SK-N-SH (cell line): ENCODE data around the gene FZD7. TPM values are rescaled to one million over a fixed set of nuclear protein-coding genes. Genes with fewer than 3 reads are reported as not detected.

Source experiments
- CTCF ChIA-PET: fragments of 300-600, 350-600 bp; formaldehyde crosslinking; extraction: SDS; loops from one replicate; lab custom pipeline; 2021; lab: Yijun Ruan, JAX
- POLR2A ChIA-PET: fragments of 350-600 bp; sonication (Branson Sonifier 250); formaldehyde crosslinking; extraction: SDS; loops from one replicate; lab custom pipeline; 2020; ENCODE audit warnings: antibody characterized with exemption, inconsistent platforms; lab: Yijun Ruan, JAX
- DNase-seq: peaks from one replicate; pipeline ENCODE4 v3.0.0; 2012
- H2AFZ ChIP-seq: fragments of 200-600 bp; sonication (generic); 2 replicates; pipeline ENCODE4 v1.8.1; 2016; ENCODE audit warnings: antibody characterized with exemption, mild to moderate bottlenecking, low read depth
- H3F3A ChIP-seq: fragments of 200-600 bp; sonication (generic); replicated peaks from 2 replicates; pipeline ENCODE3; 2016; ENCODE audit warnings: antibody characterized with exemption, mild to moderate bottlenecking; ENCODE audit not compliant: insufficient read depth
- H3K27ac ChIP-seq, 2 experiments: fragments of 200-500 bp in 1 of 2; fragments of 200-600 bp in 1 of 2; sonication (Bioruptor generic) in 1 of 2; sonication (generic), shearing (Covaris generic) in 1 of 2; 2 replicates each; pipeline versions ENCODE4 v1.5.1 to v1.6.1; 2014 to 2016; ENCODE audit warnings: low read depth in 2 of 2, inconsistent platforms in 1 of 2, low read length in 1 of 2, mild to moderate bottlenecking in 1 of 2, mixed read lengths in 1 of 2
- H3K27me3 ChIP-seq: fragments of 200-600 bp; sonication (generic), shearing (Covaris generic); 2 replicates; pipeline ENCODE4 v1.6.1; 2016; ENCODE audit warnings: mixed run types; ENCODE audit not compliant: insufficient read depth
- H3K36me3 ChIP-seq, 2 experiments: fragments of 200-500 bp in 1 of 2; fragments of 200-600 bp in 1 of 2; sonication (Bioruptor generic) in 1 of 2; sonication (generic) in 1 of 2; replicated peaks in 1 of 2; 2 replicates each; pipeline versions ENCODE3 to v1.5.1; 2014 to 2016; ENCODE audit warnings: low read length in 1 of 2, mild to moderate bottlenecking in 1 of 2; ENCODE audit not compliant: insufficient read depth in 2 of 2, control insufficient read depth in 1 of 2
- H3K4me1 ChIP-seq, 2 experiments: fragments of 200-500 bp in 1 of 2; fragments of 200-600 bp in 1 of 2; sonication (Bioruptor generic) in 1 of 2; sonication (generic), shearing (Covaris generic) in 1 of 2; 2 replicates each; pipeline versions ENCODE4 v1.5.1 to v1.6.1; 2014 to 2016; ENCODE audit warnings: low read depth in 1 of 2, low read length in 1 of 2, mixed run types in 1 of 2; ENCODE audit not compliant: insufficient read depth in 2 of 2, control insufficient read depth in 1 of 2
- H3K4me2 ChIP-seq: fragments of 200-600 bp; sonication (generic), shearing (Covaris generic); 2 replicates; pipeline ENCODE4 v1.6.1; 2017; ENCODE audit warnings: mixed run types
- H3K4me3 ChIP-seq, 2 experiments: fragments of 200-500 bp in 1 of 2; fragments of 200-600 bp in 1 of 2; sonication (Bioruptor generic) in 1 of 2; sonication (generic), shearing (Covaris generic) in 1 of 2; 2 replicates each; pipeline versions ENCODE4 v1.5.1 to v1.8.1; 2014 to 2016; ENCODE audit warnings: low read depth in 2 of 2, inconsistent platforms in 1 of 2, low read length in 1 of 2, mild to moderate bottlenecking in 1 of 2, mixed read lengths in 1 of 2, moderate library complexity in 1 of 2
- H3K79me2 ChIP-seq: fragments of 200-600 bp; sonication (generic); 2 replicates; pipeline ENCODE4 v1.8.1; 2017; ENCODE audit warnings: mild to moderate bottlenecking; ENCODE audit not compliant: insufficient read depth
- H3K9ac ChIP-seq: fragments of 200-600 bp; sonication (generic); 2 replicates; pipeline ENCODE4 v1.6.1; 2017; ENCODE audit warnings: mixed run types
- H3K9me2 ChIP-seq: fragments of 200-600 bp; sonication (generic); 2 replicates; pipeline ENCODE4 v1.6.1; 2017; ENCODE audit warnings: mixed run types
- H3K9me3 ChIP-seq: fragments of 200-600 bp; sonication (generic); 2 replicates; pipeline ENCODE4 v1.6.1; 2017; ENCODE audit warnings: mixed run types, mild to moderate bottlenecking, moderate library complexity
- H4K20me1 ChIP-seq: fragments of 200-600 bp; sonication (generic); 2 replicates; pipeline ENCODE4 v1.6.1; 2017; ENCODE audit warnings: mild to moderate bottlenecking, mixed run types; ENCODE audit not compliant: insufficient read depth
- CHD2 ChIP-seq: fragments of 150-350 bp; IDR thresholded peaks from 2 replicates; pipeline ENCODE4 v1.6.1; 2018; ENCODE audit warnings: low read length; ENCODE audit not compliant: partially characterized antibody
- EP300 ChIP-seq, 2 experiments: IDR thresholded peaks; 2 replicates each; pipeline versions ENCODE4 v1.4.0 to v1.6.1; 2012; ENCODE audit warnings: borderline replicate concordance in 1 of 2, low read depth in 1 of 2, low read length in 1 of 2
- EZH2phosphoT487 ChIP-seq: fragments of 200-600 bp; sonication (generic); IDR thresholded peaks from 2 replicates; pipeline ENCODE4 v1.6.1; 2017; ENCODE audit warnings: low read depth, mixed run types, mild to moderate bottlenecking, antibody characterized with exemption, moderate library complexity, borderline replicate concordance
- FOSL2 ChIP-seq: IDR thresholded peaks from 2 replicates; pipeline ENCODE4 v1.4.0; 2012; ENCODE audit warnings: low read depth, mild to moderate bottlenecking, moderate library complexity, borderline replicate concordance
- FOXJ3 ChIP-seq: sonication (generic); formaldehyde crosslinking; IDR thresholded peaks from 2 replicates; pipeline ENCODE4 v1.5.1; 2020; ENCODE audit warnings: mild to moderate bottlenecking, missing genetic modification reagents
- FOXM1 ChIP-seq: IDR thresholded peaks from 2 replicates; pipeline ENCODE4 v1.4.0; 2012; ENCODE audit warnings: low read depth, mild to moderate bottlenecking
- GABPA ChIP-seq: IDR thresholded peaks from 2 replicates; pipeline ENCODE4 v1.4.0; 2012; ENCODE audit warnings: low read depth, mild to moderate bottlenecking
- GATA2 ChIP-seq: sonication (generic); formaldehyde crosslinking; IDR thresholded peaks from 2 replicates; pipeline ENCODE4 v1.5.0; 2020; ENCODE audit warnings: mild to moderate bottlenecking, missing genetic modification reagents
- IRF3 ChIP-seq: fragments of 150-350 bp; IDR thresholded peaks from 2 replicates; pipeline ENCODE4 v1.6.1; 2016; ENCODE audit warnings: mild to moderate bottlenecking, low read depth, low read length
- JUND ChIP-seq: IDR thresholded peaks from 2 replicates; pipeline ENCODE4 v1.4.0; 2012
- MAX ChIP-seq: IDR thresholded peaks from 2 replicates; pipeline ENCODE4 v1.4.0; 2012; ENCODE audit warnings: low read depth
- MEF2A ChIP-seq: IDR thresholded peaks from 2 replicates; pipeline ENCODE4 v1.4.0; 2012; ENCODE audit warnings: low read depth, borderline replicate concordance
- NFIC ChIP-seq: IDR thresholded peaks from 2 replicates; pipeline ENCODE4 v1.4.0; 2012; ENCODE audit warnings: borderline replicate concordance
- NRF1 ChIP-seq: IDR thresholded peaks from 2 replicates; pipeline ENCODE4 v1.6.1; 2012; ENCODE audit warnings: low read depth, mild to moderate bottlenecking, low read length
- PBX3 ChIP-seq: IDR thresholded peaks from 2 replicates; pipeline ENCODE4; 2012
- POLR2AphosphoS5 ChIP-seq: IDR thresholded peaks from 2 replicates; pipeline ENCODE4 v1.6.1; 2012; ENCODE audit warnings: low read depth, low read length
- RAD21 ChIP-seq: IDR thresholded peaks from 2 replicates; pipeline ENCODE4 v1.6.1; 2012; ENCODE audit warnings: mild to moderate bottlenecking, low read length
- RFX5 ChIP-seq: IDR thresholded peaks from 2 replicates; pipeline ENCODE4 v1.6.1; 2012; ENCODE audit warnings: mild to moderate bottlenecking, improper control_type of control experiment, low read length
- SIN3A ChIP-seq: IDR thresholded peaks from 2 replicates; pipeline ENCODE4 v1.6.1; 2012; ENCODE audit warnings: low read depth, mild to moderate bottlenecking, low read length, moderate library complexity, borderline replicate concordance
- SMC3 ChIP-seq: IDR thresholded peaks from 2 replicates; pipeline ENCODE4 v1.6.1; 2012; ENCODE audit warnings: low read depth, low read length, improper control_type of control experiment
- TAF1 ChIP-seq: IDR thresholded peaks from 2 replicates; pipeline ENCODE4 v1.6.1; 2012; ENCODE audit warnings: low read depth, mild to moderate bottlenecking, low read length, moderate library complexity, borderline replicate concordance
- TCF12 ChIP-seq: IDR thresholded peaks from 2 replicates; pipeline ENCODE4 v1.4.0; 2012
- TEAD4 ChIP-seq: IDR thresholded peaks from 2 replicates; pipeline ENCODE4 v1.4.0; 2012; ENCODE audit warnings: mild to moderate bottlenecking, borderline replicate concordance; ENCODE audit not compliant: insufficient read depth
- YY1 ChIP-seq: IDR thresholded peaks from 2 replicates; pipeline ENCODE4 v1.4.0; 2012; ENCODE audit warnings: low read depth, mild to moderate bottlenecking
- ZBTB33 ChIP-seq: IDR thresholded peaks from 2 replicates; pipeline ENCODE4 v1.4.0; 2012; ENCODE audit warnings: low read depth, borderline replicate concordance
- WGBS: methylation state at CpG from one replicate; pipeline ENCODE4 v1.1.6; 2017; ENCODE audit warnings: low lambda C conversion rate; 5-methylcytosine and 5-hydroxymethylcytosine counted together
- polyA plus RNA-seq, 3 experiments: library from polyadenylated mRNA; depleted of rRNA; stranded (reverse); fragments of >200 nt; gene quantifications; 2 replicates each; pipeline ENCODE4 v1.2.3, GENCODE V29; 2012

The FZD7 gene
- polyA plus RNA-seq, 1 of the 3 experiments (the other 2 are of a cell fraction): 19.7 TPM

GRCh38 chr2:202064171-202064880 lies 30.7 kb downstream of the FZD7 start:
- POLR2A ChIA-PET: interaction anchor here (0.8 kb wide), 1 partner anchor 9 kb away, joined by 3 read pairs; the partner anchor contains the start of gene KIAA2012

GRCh38 chr2:202064881-202065230 lies 31.2 kb downstream of the FZD7 start:
- Histone ChIP-seq H3K9ac (peak overlapping the region; percentile 69; the same call in 1 of the 2 replicates), H3K4me1 (peaks cover 16 to 18% of the 10 kb centered on the region in 2 experiments; a peak in 2 of 4 replicates), H3K36me3 (no peaks in the 10 kb centered on the region), H3K27ac (peak overlapping the region; percentile 83 to 96), H3F3A (peaks cover 29% of the 10 kb centered on the region), H3K9me2 (no peaks in the 10 kb centered on the region), H4K20me1 (no peaks in the 10 kb centered on the region), H2AFZ (peak overlapping the region; percentile 85; the same call in 1 of the 2 replicates), H3K79me2 (no peaks in the 10 kb centered on the region), H3K4me3 (no peak overlapping the region), H3K27me3 (no peaks in the 10 kb centered on the region), H3K9me3 (no peaks in the 10 kb centered on the region), H3K4me2 (peak overlapping the region; percentile 64)
- ChIA-PET POLR2A (interaction anchor here (0.8 kb wide), 1 partner anchor 8 kb away, joined by 3 read pairs; the partner anchor contains the start of gene KIAA2012), CTCF (interaction anchor here (0.9 to 3.8 kb wide), 4 partner anchors 14 to 204 kb away, joined by 3 to 21 read pairs (median 3); no protein-coding TSS in a partner anchor)
- no peak for DNase-seq
- 100% methylated on average over 2 of the region's 3 CpGs for WGBS
- TF ChIP-seq POLR2AphosphoS5: no peak
- TF ChIP-seq ZBTB33: no peak
- TF ChIP-seq MAX: no peak
- no peak for TF ChIP-seq IRF3
- no peak for TF ChIP-seq FOXM1
- TF ChIP-seq RAD21: no peak
- TF ChIP-seq GATA2: no peak

More at GRCh38 chr2:202064171-202064880, 30.7 kb downstream of the FZD7 start:
- H3K27ac ChIP-seq: peak overlapping the region; percentile 83 to 96
- no peaks in the 10 kb centered on the region for H4K20me1 ChIP-seq
- CTCF ChIA-PET: interaction anchor here (0.6 to 3.8 kb wide), 9 partner anchors 8 to 1210 kb away, joined by 3 to 21 read pairs (median 3); partner anchors contain the start of gene KIAA2012
- H3K4me1 ChIP-seq: peaks cover 16 to 18% of the 10 kb centered on the region in 2 experiments; a peak in 2 of 4 replicates
- no peaks in the 10 kb centered on the region for H3K79me2 ChIP-seq
- peak overlapping the region; percentile 69 for H3K9ac ChIP-seq
- peak overlapping the region; percentile 85 for H2AFZ ChIP-seq
- 9% methylated on average over 3 of the region's 3 CpGs for WGBS
- H3K27me3 ChIP-seq: no peaks in the 10 kb centered on the region
- H3K9me3 ChIP-seq: no peaks in the 10 kb centered on the region
- DNase-seq: peak; percentile 27
- H3K4me2 ChIP-seq: peak overlapping the region; percentile 64
- H3K4me3 ChIP-seq: peak overlapping the region in 1 of 2 experiments; percentile 27; a peak in 1 of 4 replicates
- no peaks in the 10 kb centered on the region for H3K36me3 ChIP-seq
- no peaks in the 10 kb centered on the region for H3K9me2 ChIP-seq
- H3F3A ChIP-seq: peaks cover 29% of the 10 kb centered on the region
- TF ChIP-seq SMC3 (no peak), FOXM1 (no peak), MAX (peak; percentile 41; the same call in 1 of the 2 replicates), MEF2A (no peak), SIN3A (no peak), YY1 (peak; percentile 58; the same call in 1 of the 2 replicates), NRF1 (no peak), JUND (peak; percentile 26; the same call in 1 of the 2 replicates), TAF1 (peak; percentile 16; the same call in 1 of the 2 replicates), EZH2phosphoT487 (no peak), TCF12 (peak; percentile 83), POLR2AphosphoS5 (peak; percentile 46; the same call in 1 of the 2 replicates), FOSL2 (0 out of 2 replicates have a peak, but pooled peaks have one; percentile 19), EP300 (IDR thresholded peaks at IDR 0.05; ENCODE audit: borderline replicate concordance in 1 of 2, low read depth in 1 of 2, low read length in 1 of 2) (peak in 1 of 2 experiments; percentile 42; a peak in 1 of 4 replicates), NFIC (peak; percentile 23; the same call in 1 of the 2 replicates), CHD2 (no peak), GABPA (no peak), GATA2 (no peak), TEAD4 (no peak), PBX3 (peak; percentile 82), FOXJ3 (no peak), RAD21 (no peak), RFX5 (peak; percentile 61)
